GM23338 (cell line): ENCODE measurements around the gene SPR. TPM values are rescaled to one million over a fixed set of nuclear protein-coding genes. Genes with fewer than 3 reads are reported as not detected.

ENCODE experiments used
- ATAC-seq: fragments of 200-7000 bp; cut with Tn5 transposase; 3 replicates; pipeline ENCODE4 v1.9.1; 2020
- DNase-seq: peaks from one replicate; pipeline ENCODE4 v3.0.0-alpha.2; 2015; ENCODE audit warnings: low spot score
- H2AFZ ChIP-seq: fragments of 200-600 bp; sonication (generic); 2 replicates; pipeline ENCODE4 v1.8.0; 2016; ENCODE audit warnings: antibody characterized with exemption, mild to moderate bottlenecking, moderate library complexity
- H3F3A ChIP-seq: fragments of 200-600 bp; sonication (generic); replicated peaks from 2 replicates; pipeline ENCODE4 v1.8.0; 2017; ENCODE audit warnings: antibody characterized with exemption, mixed run types, low read depth
- H3K27ac ChIP-seq: fragments of 200-600 bp; sonication (generic); 2 replicates; pipeline ENCODE4 v1.6.1; 2016; ENCODE audit warnings: low read depth
- H3K27me3 ChIP-seq: fragments of 200-600 bp; sonication (generic); 2 replicates; pipeline ENCODE4 v1.8.0; 2016; ENCODE audit warnings: mild to moderate bottlenecking, mixed run types, moderate library complexity; ENCODE audit not compliant: insufficient read depth
- H3K36me3 ChIP-seq: fragments of 200-600 bp; sonication (generic); 2 replicates; pipeline ENCODE4 v1.8.0; 2016; ENCODE audit warnings: mild to moderate bottlenecking; ENCODE audit not compliant: insufficient read depth
- H3K4me1 ChIP-seq: fragments of 200-600 bp; sonication (generic); 2 replicates; pipeline ENCODE4 v1.8.0; 2016; ENCODE audit warnings: mild to moderate bottlenecking, moderate library complexity; ENCODE audit not compliant: insufficient read depth
- H3K4me2 ChIP-seq: fragments of 200-600 bp; sonication (generic); 2 replicates; pipeline ENCODE4 v1.7.1; 2017; ENCODE audit warnings: mixed run types
- H3K4me3 ChIP-seq: fragments of 200-600 bp; sonication (generic); 2 replicates; pipeline ENCODE4 v1.6.1; 2016; ENCODE audit warnings: mixed run types
- H3K79me2 ChIP-seq: fragments of 200-600 bp; sonication (generic); replicated peaks from 2 replicates; pipeline ENCODE4 v1.8.0; 2017; ENCODE audit warnings: mild to moderate bottlenecking; ENCODE audit not compliant: insufficient read depth
- H3K9me2 ChIP-seq: fragments of 200-600 bp; sonication (generic); 2 replicates; pipeline ENCODE4 v1.8.0; 2017; ENCODE audit not compliant: insufficient read depth
- H4K20me1 ChIP-seq: fragments of 200-600 bp; sonication (generic); replicated peaks from 2 replicates; pipeline ENCODE4 v1.8.0; 2017; ENCODE audit warnings: mild to moderate bottlenecking; ENCODE audit not compliant: insufficient read depth
- H3K27ac Mint-ChIP-seq: 2 replicates; pipeline ENCODE4 v1.8.0; 2020; ENCODE audit warnings: inconsistent platforms, mild to moderate bottlenecking, moderate library complexity, mixed read lengths
- H3K27me3 Mint-ChIP-seq: 3 replicates; pipeline ENCODE4 v1.8.0; 2022; ENCODE audit warnings: low read depth, mild to moderate bottlenecking, moderate library complexity, mixed read lengths, inconsistent platforms; ENCODE audit not compliant: insufficient read depth, poor library complexity
- H3K36me3 Mint-ChIP-seq: 3 replicates; pipeline ENCODE4 v1.8.0; 2021; ENCODE audit warnings: low read depth, mild to moderate bottlenecking, inconsistent platforms, moderate library complexity, mixed read lengths
- H3K4me1 Mint-ChIP-seq: 3 replicates; pipeline ENCODE4 v1.8.0; 2020; ENCODE audit warnings: mild to moderate bottlenecking, inconsistent platforms, mixed read lengths
- H3K4me3 Mint-ChIP-seq: 3 replicates; pipeline ENCODE4 v1.8.0; 2021; ENCODE audit warnings: moderate library complexity, mild to moderate bottlenecking, inconsistent platforms, mixed read lengths
- H3K9me3 Mint-ChIP-seq: 3 replicates; pipeline ENCODE4 v1.8.0; 2020; ENCODE audit warnings: moderate library complexity, mild to moderate bottlenecking, inconsistent platforms, mixed read lengths
- CTCF ChIP-seq, 2 experiments: fragments of 200-600 bp in 1 of 2; sonication (generic) in 1 of 2; conservative IDR thresholded peaks; 2 replicates each; pipeline versions ENCODE4 v1.5.1 to v1.6.1; 2016 to 2017; ENCODE audit warnings: antibody characterized with exemption in 2 of 2, low read depth in 2 of 2, mild to moderate bottlenecking in 2 of 2, moderate library complexity in 1 of 2
- EZH2 ChIP-seq: fragments of 200-600 bp; sonication (generic); IDR thresholded peaks from one replicate; pipeline ENCODE4 v1.8.0; 2017; ENCODE audit warnings: antibody characterized with exemption, mild to moderate bottlenecking, low read depth; ENCODE audit not compliant: unreplicated experiment
- STAT1 ChIP-seq: IDR thresholded peaks from one replicate; pipeline ENCODE4 v1.6.1; 2016; ENCODE audit warnings: antibody characterized with exemption; ENCODE audit not compliant: unreplicated experiment
- ZNF114 ChIP-seq: fragments of 250-450 bp; sonication (Bioruptor Pico); IDR thresholded peaks from 2 replicates; pipeline ENCODE4 v1.5.0; 2020; ENCODE audit warnings: mild to moderate bottlenecking, moderate library complexity
- ZNF331 ChIP-seq: fragments of 250-450 bp; sonication (Bioruptor Pico); IDR thresholded peaks from 2 replicates; pipeline ENCODE4 v1.5.0; 2020; ENCODE audit warnings: low read depth, mild to moderate bottlenecking, moderate library complexity
- polyA plus RNA-seq: library from polyadenylated mRNA; unstranded; fragments of >200 nt; fragmentation: Nextera tagmentation; extraction: Ambion mirVana; gene quantifications from 2 replicates; pipeline ENCODE4 v1.2.1, GENCODE V29; 2016
- total RNA-seq: library from RNA; depleted of rRNA; stranded (reverse); fragments of >200 nt; shearing (Covaris generic); gene quantifications from 2 replicates; pipeline ENCODE4 v1.2.3, GENCODE V29; 2014
- TF ChIP-seq, protein P1 (sequence below): IDR thresholded peaks from one replicate; pipeline ENCODE4 v1.6.1; 2018; ENCODE audit warnings: antibody characterized with exemption; ENCODE audit not compliant: unreplicated experiment
- TF ChIP-seq, protein P2 (sequence below): IDR thresholded peaks from 2 replicates; pipeline ENCODE4 v1.6.1; 2016; ENCODE audit warnings: antibody characterized with exemption

The SPR gene
- total and polyA plus RNA-seq, 2 experiments from 2014 or later = 10.7 to 15.2 TPM

DNA sequence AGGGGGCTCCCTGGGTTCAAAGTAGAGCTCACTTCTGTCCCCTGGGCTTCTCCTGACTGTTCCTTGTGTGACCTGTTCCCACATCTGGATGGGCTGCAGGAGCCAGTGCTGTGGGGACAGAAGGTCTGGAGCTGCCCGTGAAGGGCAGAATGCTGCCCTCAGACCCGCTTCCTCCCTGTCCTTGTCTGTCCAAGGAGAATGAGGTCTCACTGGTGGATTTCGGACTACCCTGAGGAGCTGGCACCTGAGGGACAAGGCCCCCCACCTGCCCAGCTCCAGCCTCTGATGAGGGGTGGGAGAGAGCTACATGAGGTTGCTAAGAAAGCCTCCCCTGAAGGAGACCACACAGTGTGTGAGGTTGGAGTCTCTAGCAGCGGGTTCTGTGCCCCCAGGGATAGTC lies 45.6 kb downstream of the SPR start:
- peaks cover 9% of the 10 kb centered on the region for H3K4me1 ChIP-seq
- H3K4me3 Mint-ChIP-seq = no peak overlapping the region
- peaks cover 48% of the 10 kb centered on the region for H3K27me3 ChIP-seq
- no peak overlapping the region for H3K4me3 ChIP-seq
- no peak overlapping the region for H2AFZ ChIP-seq
- H3K27me3 Mint-ChIP-seq = peaks cover 18% of the 10 kb centered on the region
- no peaks in the 10 kb centered on the region for H3F3A ChIP-seq
- H3K27ac Mint-ChIP-seq = no peak overlapping the region
- no peak for DNase-seq
- no peaks in the 10 kb centered on the region for H4K20me1 ChIP-seq
- ATAC-seq = no peak
- H3K79me2 ChIP-seq = no peaks in the 10 kb centered on the region
- H3K9me2 ChIP-seq = peaks cover 5% of the 10 kb centered on the region; the same call in 1 of the 2 replicates
- no peak overlapping the region for H3K27ac ChIP-seq
- H3K36me3 Mint-ChIP-seq = peaks cover 7% of the 10 kb centered on the region; the same call in 2 of the 3 replicates
- peaks cover 26% of the 10 kb centered on the region for H3K4me1 Mint-ChIP-seq
- TF ChIP-seq, protein P1, sequence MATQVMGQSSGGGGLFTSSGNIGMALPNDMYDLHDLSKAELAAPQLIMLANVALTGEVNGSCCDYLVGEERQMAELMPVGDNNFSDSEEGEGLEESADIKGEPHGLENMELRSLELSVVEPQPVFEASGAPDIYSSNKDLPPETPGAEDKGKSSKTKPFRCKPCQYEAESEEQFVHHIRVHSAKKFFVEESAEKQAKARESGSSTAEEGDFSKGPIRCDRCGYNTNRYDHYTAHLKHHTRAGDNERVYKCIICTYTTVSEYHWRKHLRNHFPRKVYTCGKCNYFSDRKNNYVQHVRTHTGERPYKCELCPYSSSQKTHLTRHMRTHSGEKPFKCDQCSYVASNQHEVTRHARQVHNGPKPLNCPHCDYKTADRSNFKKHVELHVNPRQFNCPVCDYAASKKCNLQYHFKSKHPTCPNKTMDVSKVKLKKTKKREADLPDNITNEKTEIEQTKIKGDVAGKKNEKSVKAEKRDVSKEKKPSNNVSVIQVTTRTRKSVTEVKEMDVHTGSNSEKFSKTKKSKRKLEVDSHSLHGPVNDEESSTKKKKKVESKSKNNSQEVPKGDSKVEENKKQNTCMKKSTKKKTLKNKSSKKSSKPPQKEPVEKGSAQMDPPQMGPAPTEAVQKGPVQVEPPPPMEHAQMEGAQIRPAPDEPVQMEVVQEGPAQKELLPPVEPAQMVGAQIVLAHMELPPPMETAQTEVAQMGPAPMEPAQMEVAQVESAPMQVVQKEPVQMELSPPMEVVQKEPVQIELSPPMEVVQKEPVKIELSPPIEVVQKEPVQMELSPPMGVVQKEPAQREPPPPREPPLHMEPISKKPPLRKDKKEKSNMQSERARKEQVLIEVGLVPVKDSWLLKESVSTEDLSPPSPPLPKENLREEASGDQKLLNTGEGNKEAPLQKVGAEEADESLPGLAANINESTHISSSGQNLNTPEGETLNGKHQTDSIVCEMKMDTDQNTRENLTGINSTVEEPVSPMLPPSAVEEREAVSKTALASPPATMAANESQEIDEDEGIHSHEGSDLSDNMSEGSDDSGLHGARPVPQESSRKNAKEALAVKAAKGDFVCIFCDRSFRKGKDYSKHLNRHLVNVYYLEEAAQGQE = no peak
- no peak for TF ChIP-seq ZNF331 (CRISPR knock-in tag)
- no peak for TF ChIP-seq CTCF (conservative IDR thresholded peaks at IDR 0.05; ENCODE audit: low read depth in 2 of 2)
- no peak for TF ChIP-seq ZNF114 (CRISPR knock-in tag)
- TF ChIP-seq, protein P2, sequence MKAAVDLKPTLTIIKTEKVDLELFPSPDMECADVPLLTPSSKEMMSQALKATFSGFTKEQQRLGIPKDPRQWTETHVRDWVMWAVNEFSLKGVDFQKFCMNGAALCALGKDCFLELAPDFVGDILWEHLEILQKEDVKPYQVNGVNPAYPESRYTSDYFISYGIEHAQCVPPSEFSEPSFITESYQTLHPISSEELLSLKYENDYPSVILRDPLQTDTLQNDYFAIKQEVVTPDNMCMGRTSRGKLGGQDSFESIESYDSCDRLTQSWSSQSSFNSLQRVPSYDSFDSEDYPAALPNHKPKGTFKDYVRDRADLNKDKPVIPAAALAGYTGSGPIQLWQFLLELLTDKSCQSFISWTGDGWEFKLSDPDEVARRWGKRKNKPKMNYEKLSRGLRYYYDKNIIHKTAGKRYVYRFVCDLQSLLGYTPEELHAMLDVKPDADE = no peak
- no peak for TF ChIP-seq STAT1
- H3K9me3 Mint-ChIP-seq = no peaks in the 10 kb centered on the region; the same call in 2 of the 3 replicates
- no peaks in the 10 kb centered on the region for H3K36me3 ChIP-seq
- H3K4me2 ChIP-seq = no peak overlapping the region

- H3K4me1 Mint-ChIP-seq = peaks cover 30% of the 10 kb centered on the region
- Histone ChIP-seq H3F3A (no peaks in the 10 kb centered on the region), H2AFZ (no peak overlapping the region), H3K79me2 (no peaks in the 10 kb centered on the region), H3K4me1 (peaks cover 9% of the 10 kb centered on the region), H3K4me2 (no peak overlapping the region), H3K27me3 (peaks cover 44% of the 10 kb centered on the region), H3K4me3 (no peak overlapping the region), H3K36me3 (no peaks in the 10 kb centered on the region), H3K27ac (no peak overlapping the region), H3K9me2 (peaks cover 5% of the 10 kb centered on the region; the same call in 1 of the 2 replicates), H4K20me1 (no peaks in the 10 kb centered on the region)
- DNase-seq (no peak), ATAC-seq (no peak)
- no peaks in the 10 kb centered on the region; the same call in 2 of the 3 replicates for H3K9me3 Mint-ChIP-seq
- no peak overlapping the region for H3K4me3 Mint-ChIP-seq
- no peak overlapping the region for H3K27ac Mint-ChIP-seq
- TF ChIP-seq EZH2 = no peak
- H3K36me3 Mint-ChIP-seq = peaks cover 7% of the 10 kb centered on the region; the same call in 2 of the 3 replicates
- peaks cover 18% of the 10 kb centered on the region for H3K27me3 Mint-ChIP-seq
These were observed 46.0 kb downstream of the SPR start for GRCh38 chr2:72933207-72933606.
